Activated CD4-positive, alpha-beta T cell treated with anti-CD3 and anti-CD28 coated beads, Interleukin-2, amount 10 ng/mL, durations not matched to agents 24 days and 14 days (primary cell): Measurements from ENCODE around the gene TMCO5A. TPM values are rescaled to one million over a fixed set of nuclear protein-coding genes. Genes with fewer than 3 reads are reported as not detected.
"Not testable (repeated sequence)": the region's sequence is repeated elsewhere in the genome, so short reads cannot be mapped to it uniquely, and the experiment has no call there.

ENCODE experiments used
- DNase-seq: peaks from one replicate; pipeline ENCODE4 v3.0.0; 2022
- H3K27ac Mint-ChIP-seq: one replicate; pipeline ENCODE4 v1.8.0; 2022; ENCODE audit warnings: mild to moderate bottlenecking, mixed read lengths
- H3K27me3 Mint-ChIP-seq: one replicate; pipeline ENCODE4 v1.8.0; 2022; ENCODE audit warnings: mixed read lengths
- H3K36me3 Mint-ChIP-seq: one replicate; pipeline ENCODE4 v1.8.0; 2022; ENCODE audit warnings: low read depth, mild to moderate bottlenecking, mixed read lengths
- H3K4me1 Mint-ChIP-seq: one replicate; pipeline ENCODE4 v1.8.0; 2021; ENCODE audit warnings: mixed read lengths
- H3K4me3 Mint-ChIP-seq: one replicate; pipeline ENCODE4 v1.8.0; 2022; ENCODE audit warnings: mild to moderate bottlenecking, moderate library complexity, mixed read lengths
- H3K9me3 Mint-ChIP-seq: one replicate; pipeline ENCODE4 v1.8.0; 2021; ENCODE audit warnings: mixed read lengths
- intact Hi-C: fragments of 100-400 bp; cut with micrococcal nuclease; formaldehyde crosslinking; loops from one replicate; pipeline ENCODE4 v1.15.1; 2023
- total RNA-seq: library from RNA; stranded (reverse); gene quantifications from 2 replicates; pipeline ENCODE4 v1.2.3, GENCODE V29; 2022

The TMCO5A gene
- total RNA-seq, 1 donor from 2014 or later, result not detected

DNA sequence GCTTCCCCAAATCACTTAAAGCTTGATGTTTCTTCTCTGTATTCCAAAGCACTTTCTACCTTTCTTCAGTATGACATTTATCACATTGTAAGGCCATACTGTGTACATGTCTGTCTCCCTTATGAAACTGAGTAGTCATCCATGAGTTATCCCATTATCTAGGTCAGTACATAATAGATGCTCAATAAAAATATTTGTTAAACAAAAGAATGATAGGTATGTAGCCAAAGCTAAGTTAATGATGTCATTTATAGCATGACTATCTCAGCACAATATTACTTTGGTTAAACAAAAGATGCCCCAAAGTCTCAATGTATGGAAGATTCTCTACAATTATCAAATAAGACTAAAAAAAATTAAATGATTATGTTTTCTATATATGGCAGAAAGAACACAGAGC lies 3.1 kb upstream of the TMCO5A start:
- intact Hi-C loops, result no loop called here
- H3K27ac Mint-ChIP-seq, result no peak overlapping the region
- no peak overlapping the region for H3K4me3 Mint-ChIP-seq
- no peaks in the 10 kb centered on the region for H3K27me3 Mint-ChIP-seq
- no peaks in the 10 kb centered on the region for H3K4me1 Mint-ChIP-seq
- H3K9me3 Mint-ChIP-seq, result no peaks in the 10 kb centered on the region
- no peak for DNase-seq
- H3K36me3 Mint-ChIP-seq, result no peaks in the 10 kb centered on the region

DNA sequence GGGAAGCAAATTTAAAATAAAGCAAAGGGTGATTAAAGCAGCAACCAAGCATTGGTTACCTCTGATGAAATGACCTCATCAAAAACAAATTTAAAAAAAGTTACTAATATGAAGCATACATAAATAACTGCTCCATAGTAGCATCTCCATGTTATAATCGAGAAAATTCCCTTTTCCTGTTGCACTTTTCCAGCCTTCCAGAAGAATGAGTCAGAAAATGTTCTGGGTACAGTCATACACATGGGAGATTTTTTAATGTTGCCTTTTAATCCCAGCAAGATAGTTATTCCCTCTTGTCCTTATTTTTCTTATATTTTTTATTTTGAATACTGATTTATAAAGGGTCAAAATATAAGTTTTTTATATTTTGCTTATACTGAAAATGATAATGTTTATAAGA lies 2.6 kb upstream of the TMCO5A start:
- H3K27ac Mint-ChIP-seq, result no peak overlapping the region

GRCh38 chr15:37932549-37932948 lies 1.9 kb upstream of the TMCO5A start:
- H3K27ac Mint-ChIP-seq, result no peak overlapping the region
- H3K9me3 Mint-ChIP-seq, result no peaks in the 10 kb centered on the region
- no peaks in the 10 kb centered on the region for H3K4me1 Mint-ChIP-seq

More for the DNA sequence above, 2.6 kb upstream of the TMCO5A start:
- no peak overlapping the region for H3K4me3 Mint-ChIP-seq
- intact Hi-C loops, result no loop called here
- no peaks in the 10 kb centered on the region for H3K36me3 Mint-ChIP-seq
- DNase-seq, result no peak
- H3K27me3 Mint-ChIP-seq, result no peaks in the 10 kb centered on the region
- H3K4me1 Mint-ChIP-seq, result no peaks in the 10 kb centered on the region
- H3K9me3 Mint-ChIP-seq, result no peaks in the 10 kb centered on the region

GRCh38 chr15:37933666-37934065 lies 774 bp upstream of the TMCO5A start:
- no peaks in the 10 kb centered on the region for H3K36me3 Mint-ChIP-seq
- H3K4me1 Mint-ChIP-seq, result no peaks in the 10 kb centered on the region
- H3K27me3 Mint-ChIP-seq, result no peaks in the 10 kb centered on the region
- intact Hi-C loops, result no loop called here
- no peak overlapping the region for H3K27ac Mint-ChIP-seq
- H3K9me3 Mint-ChIP-seq, result no peaks in the 10 kb centered on the region
- no peak for DNase-seq
- H3K4me3 Mint-ChIP-seq, result no peak overlapping the region

More at GRCh38 chr15:37932549-37932948, 1.9 kb upstream of the TMCO5A start:
- Mint-ChIP-seq H3K4me3 (no peak overlapping the region), H3K36me3 (no peaks in the 10 kb centered on the region), H3K27me3 (no peaks in the 10 kb centered on the region)
- DNase-seq, result no peak
- intact Hi-C loops, result no loop called here

- Mint-ChIP-seq H3K9me3 (no peaks in the 10 kb centered on the region), H3K27ac (no peak overlapping the region), H3K36me3 (no peaks in the 10 kb centered on the region), H3K4me1 (no peaks in the 10 kb centered on the region), H3K4me3 (no peak overlapping the region), H3K27me3 (no peaks in the 10 kb centered on the region)
- no peak for DNase-seq
- intact Hi-C loops, result no loop called here
Measured at GRCh38 chr15:37940876-37941275, 6.4 kb downstream of the TMCO5A start.

DNA sequence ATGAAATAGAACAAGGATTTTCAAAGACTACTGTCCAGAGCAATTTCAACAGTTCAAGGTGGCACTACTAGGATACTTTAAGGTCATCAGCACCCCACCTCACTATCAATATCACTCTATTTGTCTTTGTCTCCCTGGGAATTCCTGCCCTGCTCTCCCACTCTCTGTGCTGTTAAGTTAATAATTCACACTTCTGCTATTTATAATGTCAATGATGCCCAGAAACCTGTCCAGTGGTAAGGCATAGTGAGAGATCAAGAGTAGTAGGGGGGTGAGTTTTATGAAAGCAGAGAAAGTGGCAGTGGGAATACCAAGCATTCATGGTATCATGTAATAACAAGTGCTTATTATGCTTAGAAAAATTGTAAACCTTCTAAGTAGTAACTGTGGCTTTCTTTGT lies 7.3 kb downstream of the TMCO5A start:
- Mint-ChIP-seq H3K36me3 (no peaks in the 10 kb centered on the region), H3K27ac (no peak overlapping the region), H3K4me1 (no peaks in the 10 kb centered on the region), H3K4me3 (no peak overlapping the region), H3K9me3 (no peaks in the 10 kb centered on the region), H3K27me3 (no peaks in the 10 kb centered on the region)
- no peak for DNase-seq
- intact Hi-C loops, result no loop called here

- H3K27me3 Mint-ChIP-seq, result peaks cover 3% of the 10 kb centered on the region
- no peaks in the 10 kb centered on the region for H3K36me3 Mint-ChIP-seq
- H3K4me1 Mint-ChIP-seq, result no peaks in the 10 kb centered on the region
- H3K27ac Mint-ChIP-seq, result no peak overlapping the region
- DNase-seq, result no peak
- no peak overlapping the region for H3K4me3 Mint-ChIP-seq
- peaks cover 4% of the 10 kb centered on the region for H3K9me3 Mint-ChIP-seq
- intact Hi-C loops, result no loop called here
Measured at GRCh38 chr15:37951999-37952398, 17.6 kb downstream of the TMCO5A start.

- DNase-seq, H3K4me1 Mint-ChIP-seq, H3K27me3 Mint-ChIP-seq, H3K9me3 Mint-ChIP-seq, H3K4me3 Mint-ChIP-seq, H3K36me3 Mint-ChIP-seq, intact Hi-C loops, H3K27ac Mint-ChIP-seq: not testable (repeated sequence)
Measured at GRCh38 chr15:37960742-37961141, 26.3 kb downstream of the TMCO5A start.

GRCh38 chr15:37967788-37968187 lies 33.3 kb downstream of the TMCO5A start:
- Mint-ChIP-seq H3K27me3 (no peaks in the 10 kb centered on the region), H3K36me3 (no peaks in the 10 kb centered on the region), H3K9me3 (peaks cover 3% of the 10 kb centered on the region), H3K4me1 (no peaks in the 10 kb centered on the region), H3K27ac (no peak overlapping the region), H3K4me3 (no peak overlapping the region)
- intact Hi-C loops, result no loop called here
- DNase-seq, result no peak

- intact Hi-C loops, result no loop called here
- Mint-ChIP-seq H3K9me3 (no peaks in the 10 kb centered on the region), H3K27ac (no peak overlapping the region), H3K27me3 (no peaks in the 10 kb centered on the region), H3K4me3 (no peak overlapping the region), H3K4me1 (no peaks in the 10 kb centered on the region), H3K36me3 (no peaks in the 10 kb centered on the region)
- DNase-seq, result no peak
Measured at GRCh38 chr15:37973856-37974255, 39.4 kb downstream of the TMCO5A start.

DNA sequence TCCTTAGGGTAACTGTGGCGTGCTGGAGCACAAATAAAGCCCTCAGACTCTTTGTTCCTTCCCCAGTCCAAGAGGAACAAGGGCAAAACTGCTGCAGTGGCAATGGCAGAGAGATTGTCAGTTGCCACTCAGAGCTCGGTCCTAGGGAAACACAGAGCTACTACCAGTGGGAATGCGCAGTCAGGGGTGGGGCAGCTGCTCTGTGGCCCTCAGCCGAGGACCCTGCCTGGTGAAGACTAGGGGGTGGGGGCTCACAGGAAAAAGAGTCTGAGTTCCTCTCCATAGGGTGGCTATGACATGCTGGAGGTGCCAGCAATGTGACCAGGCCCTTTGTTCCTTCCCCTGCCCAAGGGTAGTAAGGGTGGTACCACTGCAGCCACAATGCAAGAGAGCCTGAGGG lies 43.8 kb downstream of the TMCO5A start:
- intact Hi-C loops, result no loop called here
- no peaks in the 10 kb centered on the region for H3K27me3 Mint-ChIP-seq
- no peak overlapping the region for H3K4me3 Mint-ChIP-seq
- H3K27ac Mint-ChIP-seq, result no peak overlapping the region
- no peaks in the 10 kb centered on the region for H3K9me3 Mint-ChIP-seq
- H3K4me1 Mint-ChIP-seq, result no peaks in the 10 kb centered on the region
- no peaks in the 10 kb centered on the region for H3K36me3 Mint-ChIP-seq
- no peak for DNase-seq

DNA sequence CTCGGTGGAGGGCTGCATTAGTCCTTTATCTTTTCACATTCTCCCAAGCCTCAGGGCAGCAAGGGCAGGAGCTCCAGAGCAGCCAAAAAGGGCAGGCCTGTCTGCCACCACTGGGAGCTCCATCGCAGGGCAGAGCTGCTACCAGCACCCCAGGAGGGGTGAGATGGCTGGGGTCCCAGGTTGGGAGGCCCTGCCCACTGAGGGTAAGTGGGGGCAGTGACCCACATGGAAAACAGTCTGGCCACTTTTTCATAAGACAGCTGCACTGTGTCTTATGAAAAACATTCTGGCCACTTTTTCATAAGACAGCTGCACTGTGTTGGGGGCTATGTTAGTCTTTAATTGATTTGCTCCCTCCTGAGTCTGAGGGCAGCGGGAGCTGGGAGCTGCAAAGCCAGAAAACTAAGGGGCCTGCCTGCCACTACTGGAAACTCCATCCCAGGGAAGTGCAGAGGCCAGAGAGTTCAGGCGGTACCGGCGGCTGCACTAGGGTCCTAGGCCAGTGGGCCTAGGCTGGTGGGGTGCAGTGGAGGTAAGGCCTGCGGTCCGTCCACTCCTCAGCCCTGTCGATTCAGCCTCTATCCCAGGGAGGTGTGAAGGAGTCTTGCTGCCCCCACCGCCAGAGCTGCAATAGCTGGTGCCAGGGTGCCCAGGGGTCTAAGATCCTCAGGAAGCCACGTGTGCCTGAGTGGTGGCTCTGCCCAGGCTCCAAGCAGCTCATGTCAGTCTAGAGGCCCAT lies 45.4 kb downstream of the TMCO5A start:
- no peaks in the 10 kb centered on the region for H3K27me3 Mint-ChIP-seq
- no peak for DNase-seq
- no peaks in the 10 kb centered on the region for H3K9me3 Mint-ChIP-seq
- no peaks in the 10 kb centered on the region for H3K4me1 Mint-ChIP-seq
- H3K36me3 Mint-ChIP-seq, result no peaks in the 10 kb centered on the region
- H3K27ac Mint-ChIP-seq, result no peak overlapping the region
- intact Hi-C loops, result no loop called here
- H3K4me3 Mint-ChIP-seq, result no peak overlapping the region

DNA sequence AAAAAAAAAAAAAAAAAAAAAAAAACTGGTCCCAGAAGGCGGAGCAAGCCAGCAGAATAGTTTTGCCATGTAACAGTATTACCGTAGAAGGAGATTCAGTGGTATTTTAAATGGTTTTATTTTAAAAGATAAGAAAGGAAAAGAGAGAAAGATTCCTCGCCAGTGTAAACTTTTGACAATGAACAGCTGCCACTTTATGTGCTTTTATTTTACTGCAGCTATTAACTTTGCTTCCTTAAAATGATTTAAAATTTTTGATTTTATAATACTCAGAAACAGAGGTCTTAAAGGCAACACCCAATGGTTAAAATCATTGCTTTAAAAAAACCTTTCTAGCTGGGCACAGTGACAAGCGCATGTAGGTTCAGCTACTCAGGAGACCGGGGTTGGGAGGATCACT lies 46.8 kb downstream of the TMCO5A start:
- H3K27me3 Mint-ChIP-seq, result no peaks in the 10 kb centered on the region
- no peaks in the 10 kb centered on the region for H3K36me3 Mint-ChIP-seq
- no peaks in the 10 kb centered on the region for H3K9me3 Mint-ChIP-seq
- no peaks in the 10 kb centered on the region for H3K4me1 Mint-ChIP-seq
- DNase-seq, result no peak
- intact Hi-C loops, result no loop called here
- H3K27ac Mint-ChIP-seq, result no peak overlapping the region
- no peak overlapping the region for H3K4me3 Mint-ChIP-seq

GRCh38 chr15:37981775-37982174 lies 47.3 kb downstream of the TMCO5A start:
- no peak overlapping the region for H3K4me3 Mint-ChIP-seq
- intact Hi-C loops, result no loop called here
- no peaks in the 10 kb centered on the region for H3K4me1 Mint-ChIP-seq
- H3K36me3 Mint-ChIP-seq, result no peaks in the 10 kb centered on the region
- H3K27ac Mint-ChIP-seq, result no peak overlapping the region
- no peaks in the 10 kb centered on the region for H3K27me3 Mint-ChIP-seq
- H3K9me3 Mint-ChIP-seq, result no peaks in the 10 kb centered on the region
- DNase-seq, result no peak

DNA sequence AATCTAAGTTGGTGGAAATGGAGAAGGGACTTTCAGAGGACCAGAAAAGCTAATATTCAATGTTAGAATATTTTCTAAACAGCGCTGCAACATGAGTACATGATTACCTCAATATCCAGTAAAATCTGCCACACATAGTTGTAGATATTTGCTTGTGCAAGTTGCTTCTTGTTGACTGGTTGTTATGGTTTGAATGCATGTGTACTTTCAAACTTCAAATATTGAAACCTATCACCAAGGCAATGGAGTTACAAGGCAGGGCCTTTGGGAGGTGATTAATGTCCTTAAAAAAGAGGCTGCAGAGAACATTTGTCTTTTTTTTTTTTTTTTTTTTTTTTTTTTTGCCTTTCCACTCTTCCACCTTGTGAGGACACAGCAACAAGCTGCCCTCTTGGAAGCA lies 49.9 kb downstream of the TMCO5A start:
- intact Hi-C loops, result no loop called here
- Mint-ChIP-seq H3K27me3 (peaks cover under 1% of the 10 kb centered on the region), H3K9me3 (no peaks in the 10 kb centered on the region), H3K4me3 (no peak overlapping the region), H3K4me1 (no peaks in the 10 kb centered on the region), H3K36me3 (no peaks in the 10 kb centered on the region), H3K27ac (no peak overlapping the region)
- DNase-seq, result no peak
